ENCODE measurements around the gene NRXN3.

- TF ChIP-seq ZNF664 (tag by site-specific recombination; IDR thresholded peaks at IDR 0.05), result no peak
- TF ChIP-seq ZNF404 (tag by site-specific recombination; IDR thresholded peaks at IDR 0.05), result no peak
- TF ChIP-seq CTCF (tag by site-specific recombination; IDR thresholded peaks at IDR 0.05), result no peak
- TF ChIP-seq ZNF2 (tag by site-specific recombination; IDR thresholded peaks at IDR 0.05), result no peak
- no peak for TF ChIP-seq ZNF175 (tag by site-specific recombination; IDR thresholded peaks at IDR 0.05)
- no peak for TF ChIP-seq OVOL3 (tag by site-specific recombination; IDR thresholded peaks at IDR 0.05)
- TF ChIP-seq ZNF324 (tag by site-specific recombination; IDR thresholded peaks at IDR 0.05), result no peak
Observed at GRCh38 chr14:78445275-78445674, 275.1 kb downstream of the NRXN3 start.
